HEK293 (cell line): ENCODE measurements around the gene HIRA.

Experiments
- CTCF ChIA-PET: fragments of 350-600 bp; formaldehyde crosslinking; extraction: SDS; loops from one replicate; lab custom pipeline; 2021; ENCODE audit warnings: antibody characterized with exemption; lab: Yijun Ruan, JAX
- POLR2A ChIA-PET: fragments of 300-600 bp; formaldehyde crosslinking; extraction: SDS; loops from one replicate; lab custom pipeline; 2020; ENCODE audit warnings: antibody characterized with exemption, inconsistent platforms; lab: Yijun Ruan, JAX
- H3K27ac ChIP-seq: fragments of 200-500 bp; sonication (Bioruptor generic); 2 replicates; pipeline ENCODE4 v1.5.1; 2014; ENCODE audit warnings: low read depth, low read length, control low read depth, inconsistent platforms; ENCODE audit errors: extremely low read depth
- H3K36me3 ChIP-seq, 2 experiments: fragments of 200-500 bp in 1 of 2; sonication (Bioruptor generic) in 1 of 2; 1 replicate in 1 of 2; 2 replicates in 1 of 2; pipeline ENCODE4 v1.5.1; 2014 to 2017; ENCODE audit warnings: inconsistent platforms in 2 of 2, low read length in 2 of 2; ENCODE audit not compliant: control insufficient read depth in 2 of 2, insufficient read depth in 1 of 2
- H3K4me1 ChIP-seq: fragments of 200-500 bp; sonication (Bioruptor generic); 2 replicates; pipeline ENCODE4 v1.5.1; 2014; ENCODE audit warnings: mild to moderate bottlenecking, low read length, inconsistent platforms; ENCODE audit not compliant: control insufficient read depth, insufficient read depth
- H3K4me3 ChIP-seq: 2 replicates; pipeline ENCODE4 v1.5.1; 2011; ENCODE audit warnings: low read depth, mild to moderate bottlenecking, control low read depth, low read length, moderate library complexity
- H3K9me3 ChIP-seq: fragments of 200-500 bp; sonication (Bioruptor generic); 2 replicates; pipeline ENCODE4 v1.5.1; 2014; ENCODE audit warnings: low read depth, low read length, inconsistent platforms; ENCODE audit not compliant: control insufficient read depth, insufficient read depth
- BCL11A ChIP-seq: fragments of 450-650 bp; formaldehyde crosslinking; IDR thresholded peaks from 2 replicates; pipeline ENCODE4 v1.5.1; 2016; ENCODE audit warnings: low read depth, missing biosample characterization, missing genetic modification characterization
- EGR2 ChIP-seq: fragments of 450-650 bp; formaldehyde crosslinking; IDR thresholded peaks from 2 replicates; pipeline ENCODE4 v1.5.1; 2016; ENCODE audit warnings: low read depth, missing biosample characterization, missing genetic modification characterization
- GLI4 ChIP-seq: fragments of 450-650 bp; formaldehyde crosslinking; IDR thresholded peaks from 2 replicates; pipeline ENCODE4 v1.5.1; 2016; ENCODE audit warnings: missing biosample characterization, missing genetic modification characterization
- SP7 ChIP-seq: fragments of 450-650 bp; formaldehyde crosslinking; IDR thresholded peaks from 2 replicates; pipeline ENCODE4 v1.5.1; 2016; ENCODE audit warnings: missing biosample characterization, missing genetic modification characterization
- ZBTB17 ChIP-seq: fragments of 450-650 bp; formaldehyde crosslinking; IDR thresholded peaks from 2 replicates; pipeline ENCODE4 v1.5.1; 2016; ENCODE audit warnings: missing biosample characterization, missing genetic modification characterization
- ZFHX2 ChIP-seq: fragments of 450-650 bp; formaldehyde crosslinking; conservative IDR thresholded peaks from 2 replicates; pipeline ENCODE4 v1.5.1; 2016; ENCODE audit warnings: missing biosample characterization, missing genetic modification characterization
- ZNF140 ChIP-seq: fragments of 450-650 bp; formaldehyde crosslinking; IDR thresholded peaks from 2 replicates; pipeline ENCODE4 v1.5.1; 2016; ENCODE audit warnings: missing biosample characterization, missing genetic modification characterization
- ZNF157 ChIP-seq: fragments of 450-650 bp; formaldehyde crosslinking; IDR thresholded peaks from 2 replicates; pipeline ENCODE4 v1.5.1; 2016; ENCODE audit warnings: missing biosample characterization, missing genetic modification characterization
- ZNF169 ChIP-seq: fragments of 450-650 bp; formaldehyde crosslinking; IDR thresholded peaks from 2 replicates; pipeline ENCODE4 v1.5.1; 2016; ENCODE audit warnings: missing biosample characterization, missing genetic modification characterization
- ZNF184 ChIP-seq: fragments of 450-650 bp; IDR thresholded peaks from 2 replicates; pipeline ENCODE4 v1.5.1; 2018; ENCODE audit warnings: missing biosample characterization, mild to moderate bottlenecking, missing genetic modification characterization
- ZNF350 ChIP-seq: fragments of 450-650 bp; formaldehyde crosslinking; IDR thresholded peaks from 2 replicates; pipeline ENCODE4 v1.5.0; 2017; ENCODE audit warnings: missing biosample characterization, mild to moderate bottlenecking, missing genetic modification characterization
- ZNF37A ChIP-seq: fragments of 450-650 bp; IDR thresholded peaks from 2 replicates; pipeline ENCODE4 v1.5.1; 2018; ENCODE audit warnings: missing biosample characterization, missing genetic modification characterization
- ZNF596 ChIP-seq: fragments of 450-650 bp; IDR thresholded peaks from 2 replicates; pipeline ENCODE4 v1.5.0; 2018; ENCODE audit warnings: missing biosample characterization, mild to moderate bottlenecking, missing genetic modification characterization, moderate library complexity
- ZNF624 ChIP-seq: fragments of 450-650 bp; formaldehyde crosslinking; IDR thresholded peaks from 2 replicates; pipeline ENCODE4 v1.5.1; 2017; ENCODE audit warnings: missing biosample characterization, missing genetic modification characterization
- ZNF654 ChIP-seq: fragments of 450-650 bp; formaldehyde crosslinking; IDR thresholded peaks from 2 replicates; pipeline ENCODE4 v1.5.1; 2016; ENCODE audit warnings: low read depth, missing biosample characterization, missing genetic modification characterization
- ZNF707 ChIP-seq: fragments of 450-650 bp; formaldehyde crosslinking; IDR thresholded peaks from 2 replicates; pipeline ENCODE4 v1.5.1; 2016; ENCODE audit warnings: missing biosample characterization, missing genetic modification characterization
- ZNF76 ChIP-seq: fragments of 450-650 bp; formaldehyde crosslinking; IDR thresholded peaks from 2 replicates; pipeline ENCODE4; 2016; ENCODE audit warnings: low read depth, missing biosample characterization, missing genetic modification characterization, borderline replicate concordance
- ZNF777 ChIP-seq: fragments of 450-650 bp; formaldehyde crosslinking; IDR thresholded peaks from 2 replicates; pipeline ENCODE4 v1.5.1; 2017; ENCODE audit warnings: missing biosample characterization, missing genetic modification characterization, borderline replicate concordance
- ZSCAN16 ChIP-seq: fragments of 450-650 bp; formaldehyde crosslinking; IDR thresholded peaks from 2 replicates; pipeline ENCODE4 v1.5.1; 2016; ENCODE audit warnings: missing biosample characterization, missing genetic modification characterization
- TF ChIP-seq, protein P1 (sequence below): fragments of 450-650 bp; formaldehyde crosslinking; IDR thresholded peaks from 2 replicates; pipeline ENCODE4 v1.5.1; 2016; ENCODE audit warnings: missing biosample characterization, missing genetic modification characterization
- TF ChIP-seq, protein P2 (sequence below): IDR thresholded peaks from 2 replicates; pipeline ENCODE4 v1.6.1; 2011; ENCODE audit warnings: mild to moderate bottlenecking, low read depth, low read length, borderline replicate concordance

Gene HIRA

DNA sequence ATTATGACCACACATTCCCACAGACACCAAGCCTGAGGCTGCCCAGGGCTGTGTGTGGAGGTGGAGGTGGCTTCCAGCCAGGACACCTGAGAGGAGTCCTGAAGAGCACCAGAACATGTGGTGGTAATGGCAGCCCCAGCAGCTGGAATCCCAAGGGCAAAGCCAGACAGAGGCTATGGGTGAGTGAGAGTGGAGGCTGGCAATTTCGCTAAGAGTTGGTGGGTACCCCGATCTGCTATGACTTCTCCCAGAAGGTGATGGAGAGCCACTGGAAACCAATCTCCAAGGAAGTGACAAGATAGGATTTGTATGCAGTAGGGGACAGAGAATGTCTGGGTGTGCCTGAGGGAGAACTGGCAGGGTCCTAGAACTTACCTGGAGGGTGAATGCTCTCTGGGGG lies 70.7 kb downstream of the HIRA start:
- H3K9me3 ChIP-seq, result no peaks in the 10 kb centered on the region
- no peaks in the 10 kb centered on the region for H3K4me1 ChIP-seq
- ChIA-PET POLR2A (no interaction called here), CTCF (no interaction called here)
- no peak overlapping the region for H3K4me3 ChIP-seq
- H3K36me3 ChIP-seq, result peaks cover 19 to 87% of the 10 kb centered on the region in 2 experiments; a peak in 2 of 3 replicates
- TF ChIP-seq ZNF76 (tag by site-specific recombination), result no peak
- no peak for TF ChIP-seq ZNF37A (tag by site-specific recombination)
- TF ChIP-seq BCL11A (tag by site-specific recombination), result no peak
- TF ChIP-seq ZNF350, result no peak
- TF ChIP-seq ZSCAN16, result no peak
- TF ChIP-seq, protein P1, sequence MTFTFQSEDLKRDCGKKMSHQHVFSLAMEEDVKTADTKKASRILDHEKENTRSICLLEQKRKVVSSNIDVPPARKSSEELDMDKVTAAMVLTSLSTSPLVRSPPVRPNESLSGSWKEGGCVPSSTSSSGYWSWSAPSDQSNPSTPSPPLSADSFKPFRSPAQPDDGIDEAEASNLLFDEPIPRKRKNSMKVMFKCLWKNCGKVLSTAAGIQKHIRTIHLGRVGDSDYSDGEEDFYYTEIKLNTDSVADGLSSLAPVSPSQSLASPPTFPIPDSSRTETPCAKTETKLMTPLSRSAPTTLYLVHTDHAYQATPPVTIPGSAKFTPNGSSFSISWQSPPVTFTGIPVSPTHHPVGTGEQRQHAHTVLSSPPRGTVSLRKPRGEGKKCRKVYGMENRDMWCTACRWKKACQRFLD (tag by site-specific recombination), result no peak
- TF ChIP-seq ZNF140 (tag by site-specific recombination), result no peak
- TF ChIP-seq ZNF624, result no peak
- no peak for TF ChIP-seq ZNF169 (tag by site-specific recombination)
- no peak for TF ChIP-seq EGR2 (tag by site-specific recombination)
- TF ChIP-seq ZFHX2 (tag by site-specific recombination), result no peak
- TF ChIP-seq, all 188 proteins: peak for 0
- no peak overlapping the region for H3K27ac ChIP-seq

DNA sequence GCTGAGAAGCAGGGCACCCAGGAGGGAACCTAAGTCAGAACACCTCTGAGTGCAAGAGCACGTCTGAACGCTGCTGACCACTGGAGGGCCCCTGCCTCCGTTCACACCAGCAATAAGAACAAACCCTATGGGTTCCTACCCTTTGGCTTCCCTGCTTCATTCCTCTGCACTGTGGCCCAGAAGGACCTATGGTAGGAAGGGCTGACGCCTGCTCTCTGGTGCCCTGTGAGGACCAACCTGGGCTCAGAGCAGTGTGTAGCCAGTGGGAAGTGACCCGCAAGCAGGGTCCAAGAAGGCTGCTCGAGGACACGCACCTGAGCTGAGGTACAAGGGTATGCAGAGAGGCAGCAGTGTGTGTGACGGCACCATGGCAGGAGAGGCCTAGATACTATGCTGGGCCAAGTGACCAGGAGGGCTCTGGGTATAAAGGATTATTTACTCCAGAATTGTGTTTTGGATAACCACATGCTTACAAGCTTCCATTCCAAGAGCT lies 71.2 kb downstream of the HIRA start:
- H3K36me3 ChIP-seq, result peaks cover 19 to 88% of the 10 kb centered on the region in 2 experiments; a peak in 2 of 3 replicates

DNA sequence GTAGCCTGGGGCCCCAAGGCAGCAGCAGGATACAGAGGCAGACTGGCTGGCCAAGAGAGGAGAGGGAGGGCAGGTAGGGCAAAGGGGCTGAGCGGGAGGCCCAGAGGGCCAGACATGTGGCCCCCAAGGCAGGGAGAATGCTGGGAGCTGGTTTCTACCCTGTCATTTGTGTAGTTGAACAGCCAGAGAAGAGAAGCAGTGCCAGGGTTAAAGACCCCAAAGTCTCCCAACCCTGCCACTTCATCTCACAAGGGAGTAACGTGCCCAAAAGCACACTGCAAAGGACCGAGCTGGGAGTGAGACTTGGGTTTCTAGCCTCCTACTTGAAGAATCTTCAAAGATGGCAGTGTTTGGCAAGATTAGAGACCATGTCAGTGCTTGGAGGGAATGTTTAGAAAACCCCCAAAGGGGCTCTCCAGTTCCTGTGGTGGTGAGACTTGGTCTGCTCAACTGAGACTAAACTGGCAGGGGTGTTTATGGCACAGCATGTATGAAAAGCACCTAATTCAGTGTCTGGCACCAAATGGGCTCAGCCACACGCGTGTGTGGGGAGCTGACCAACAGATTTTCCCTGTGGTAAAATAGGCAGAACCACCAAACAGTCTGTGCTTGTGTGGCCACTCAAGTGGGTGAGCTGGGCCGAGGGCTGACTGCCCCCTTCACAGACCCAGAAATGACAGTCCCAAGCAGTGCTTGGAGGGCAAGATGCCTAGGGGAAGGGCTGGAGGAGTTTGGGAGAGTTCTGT lies 71.8 kb downstream of the HIRA start:
- H3K4me3 ChIP-seq, result no peak overlapping the region
- H3K4me1 ChIP-seq, result no peaks in the 10 kb centered on the region
- POLR2A ChIA-PET, result no interaction called here
- no peaks in the 10 kb centered on the region for H3K9me3 ChIP-seq
- no peak overlapping the region for H3K27ac ChIP-seq
- CTCF ChIA-PET, result interaction anchor here (0.6 to 0.7 kb wide), 2 partner anchors 309 to 320 kb away, joined by 3 read pairs; no protein-coding TSS in a partner anchor
- TF ChIP-seq ZNF157 (tag by site-specific recombination) (no peak), ZNF777 (tag by site-specific recombination) (no peak), ZNF707 (tag by site-specific recombination) (no peak), ZNF654 (tag by site-specific recombination) (no peak), ZNF596 (tag by site-specific recombination) (no peak), SP7 (tag by site-specific recombination) (no peak), ZNF184 (tag by site-specific recombination) (no peak), GLI4 (tag by site-specific recombination) (no peak)
- TF ChIP-seq, protein P2, sequence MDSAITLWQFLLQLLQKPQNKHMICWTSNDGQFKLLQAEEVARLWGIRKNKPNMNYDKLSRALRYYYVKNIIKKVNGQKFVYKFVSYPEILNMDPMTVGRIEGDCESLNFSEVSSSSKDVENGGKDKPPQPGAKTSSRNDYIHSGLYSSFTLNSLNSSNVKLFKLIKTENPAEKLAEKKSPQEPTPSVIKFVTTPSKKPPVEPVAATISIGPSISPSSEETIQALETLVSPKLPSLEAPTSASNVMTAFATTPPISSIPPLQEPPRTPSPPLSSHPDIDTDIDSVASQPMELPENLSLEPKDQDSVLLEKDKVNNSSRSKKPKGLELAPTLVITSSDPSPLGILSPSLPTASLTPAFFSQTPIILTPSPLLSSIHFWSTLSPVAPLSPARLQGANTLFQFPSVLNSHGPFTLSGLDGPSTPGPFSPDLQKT, result no peak
- H3K36me3 ChIP-seq, result peaks cover 19 to 87% of the 10 kb centered on the region in 2 experiments; a peak in 2 of 3 replicates

More for the DNA sequence above, 71.2 kb downstream of the HIRA start:
- H3K4me3 ChIP-seq, result no peak overlapping the region
- H3K27ac ChIP-seq, result no peak overlapping the region
- POLR2A ChIA-PET, result no interaction called here
- no peaks in the 10 kb centered on the region for H3K9me3 ChIP-seq
- CTCF ChIA-PET, result no interaction called here
- no peak for TF ChIP-seq ZBTB17 (tag by site-specific recombination)
- H3K4me1 ChIP-seq, result no peaks in the 10 kb centered on the region
